Left lobe of liver (tissue), 2 donors: ENCODE data around the gene TSPAN31. TPM values are rescaled to one million over a fixed set of nuclear protein-coding genes. Genes with fewer than 3 reads are reported as not detected.
"Not testable (repeated sequence)": the region's sequence is repeated elsewhere in the genome, so short reads cannot be mapped to it uniquely, and the experiment has no call there.

Experiments
- ATAC-seq: fragments of 200-7000 bp; cut with Tn5 transposase; one replicate; pipeline ENCODE4 v1.9.1; 2020; ENCODE audit warnings: mild to moderate bottlenecking, moderate library complexity
- DNase-seq: peaks from one replicate; pipeline ENCODE4 v3.0.0-alpha.2; 2020; ENCODE audit warnings: low spot score
- total RNA-seq: library from RNA; stranded (reverse); gene quantifications from one replicate; pipeline ENCODE4 v1.2.1, GENCODE V29; 2021
- donor health status: DM: no; HTN: no; CAD: no; lungs with moderate emphysema.
- donor health status: DM: no; HTN: yes; CAD: no.

Gene TSPAN31
- total RNA-seq, 1 donor from 2014 or later = 18.2 TPM

DNA sequence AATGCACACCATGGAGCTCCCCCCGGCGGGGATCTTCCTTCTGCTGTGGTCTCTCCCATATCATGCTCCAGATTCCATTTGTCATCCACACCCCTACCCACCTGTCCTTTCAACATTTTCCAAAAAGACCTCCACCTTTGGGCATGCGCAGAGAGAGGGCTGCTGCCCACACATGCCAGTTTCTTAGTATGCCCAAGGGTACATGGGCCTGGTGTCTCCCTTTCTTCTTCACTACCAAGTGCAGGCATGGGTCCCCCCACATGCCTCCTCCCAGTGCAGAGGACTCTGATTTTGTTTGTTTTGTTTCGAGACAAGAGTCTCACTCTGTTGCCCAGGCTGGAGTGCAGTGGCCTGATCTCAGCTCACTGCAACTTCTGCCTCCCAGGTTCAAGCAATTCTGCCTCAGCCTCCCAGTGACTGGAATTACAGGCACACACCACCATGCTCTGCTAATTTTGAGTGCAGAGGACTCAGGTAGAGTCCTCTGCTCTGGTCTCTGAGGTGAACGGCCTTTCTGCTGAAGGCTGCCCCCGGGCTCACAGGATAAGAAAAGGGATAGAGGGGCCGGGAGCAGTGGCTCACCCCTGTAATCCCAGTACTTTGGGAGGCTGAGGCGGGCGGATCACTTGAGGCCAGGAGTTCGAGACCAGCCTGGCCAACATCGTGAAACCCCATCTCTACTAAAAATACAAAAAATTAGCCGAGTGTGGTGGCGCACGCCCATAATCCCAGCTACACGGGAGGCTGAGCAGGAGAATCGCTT is 22.8 kb upstream of the TSPAN31 start:
- ATAC-seq, DNase-seq: not testable (repeated sequence)

DNA sequence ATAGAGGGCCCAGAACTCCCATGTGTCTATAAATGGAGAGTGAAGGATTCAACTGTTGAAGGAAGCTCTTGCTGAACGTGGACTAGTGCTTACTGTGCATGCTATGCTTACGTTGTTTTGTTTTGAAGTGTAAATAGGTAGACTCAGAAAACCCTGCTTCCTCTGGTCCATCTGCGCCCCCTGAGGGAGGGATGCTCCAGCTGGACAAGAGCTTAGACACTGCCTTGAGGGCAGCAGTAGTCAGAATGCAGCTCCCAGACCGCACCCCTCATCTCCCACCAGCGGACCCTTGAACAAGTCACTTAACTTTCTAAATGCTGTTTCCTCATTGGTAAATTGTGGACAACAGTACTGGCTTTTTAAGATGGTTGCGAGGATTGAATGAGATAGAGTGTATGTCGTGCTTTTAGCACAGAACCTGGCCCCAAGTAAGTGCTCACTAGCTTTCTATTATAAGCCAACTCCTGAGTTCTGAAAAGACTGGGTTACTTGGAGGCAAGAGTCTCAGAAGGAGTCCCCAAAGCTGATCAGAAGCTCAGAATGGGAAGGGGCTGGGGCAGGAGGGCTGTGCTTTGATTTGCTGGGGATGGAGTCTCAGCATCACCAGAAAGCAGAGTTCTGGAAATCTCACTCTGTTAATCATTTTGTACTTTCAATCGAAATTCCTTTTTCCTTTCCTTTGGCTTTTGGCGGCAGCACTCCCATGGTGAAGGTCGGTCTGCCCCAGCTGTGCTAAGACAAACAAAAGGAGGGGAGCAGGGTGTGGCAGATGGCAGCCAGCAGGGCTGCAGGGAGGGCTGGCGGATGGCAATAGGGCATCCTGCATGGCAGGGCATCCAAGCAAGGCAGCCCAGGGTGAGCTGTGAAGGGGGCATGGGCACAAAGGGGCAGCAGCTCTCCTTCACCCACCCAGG is 21.9 kb upstream of the TSPAN31 start:
- no peak for DNase-seq
- ATAC-seq = no peak

DNA sequence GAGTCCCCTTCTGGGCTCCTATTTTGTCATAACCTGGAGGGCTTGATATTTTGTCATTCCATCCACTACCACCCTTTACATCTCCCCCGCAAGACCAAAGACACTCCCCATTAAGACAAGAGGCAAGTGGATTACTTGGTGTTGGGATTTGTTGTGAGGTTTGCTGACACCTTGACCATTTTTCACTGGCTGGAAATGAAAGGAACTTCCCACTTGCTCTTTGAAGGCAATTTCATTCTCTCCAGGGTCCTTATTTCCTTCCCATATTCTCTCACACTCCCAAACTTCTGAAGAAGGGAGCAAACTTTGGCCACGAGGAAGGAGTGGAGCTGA is 21.2 kb upstream of the TSPAN31 start:
- ATAC-seq = no peak

DNA sequence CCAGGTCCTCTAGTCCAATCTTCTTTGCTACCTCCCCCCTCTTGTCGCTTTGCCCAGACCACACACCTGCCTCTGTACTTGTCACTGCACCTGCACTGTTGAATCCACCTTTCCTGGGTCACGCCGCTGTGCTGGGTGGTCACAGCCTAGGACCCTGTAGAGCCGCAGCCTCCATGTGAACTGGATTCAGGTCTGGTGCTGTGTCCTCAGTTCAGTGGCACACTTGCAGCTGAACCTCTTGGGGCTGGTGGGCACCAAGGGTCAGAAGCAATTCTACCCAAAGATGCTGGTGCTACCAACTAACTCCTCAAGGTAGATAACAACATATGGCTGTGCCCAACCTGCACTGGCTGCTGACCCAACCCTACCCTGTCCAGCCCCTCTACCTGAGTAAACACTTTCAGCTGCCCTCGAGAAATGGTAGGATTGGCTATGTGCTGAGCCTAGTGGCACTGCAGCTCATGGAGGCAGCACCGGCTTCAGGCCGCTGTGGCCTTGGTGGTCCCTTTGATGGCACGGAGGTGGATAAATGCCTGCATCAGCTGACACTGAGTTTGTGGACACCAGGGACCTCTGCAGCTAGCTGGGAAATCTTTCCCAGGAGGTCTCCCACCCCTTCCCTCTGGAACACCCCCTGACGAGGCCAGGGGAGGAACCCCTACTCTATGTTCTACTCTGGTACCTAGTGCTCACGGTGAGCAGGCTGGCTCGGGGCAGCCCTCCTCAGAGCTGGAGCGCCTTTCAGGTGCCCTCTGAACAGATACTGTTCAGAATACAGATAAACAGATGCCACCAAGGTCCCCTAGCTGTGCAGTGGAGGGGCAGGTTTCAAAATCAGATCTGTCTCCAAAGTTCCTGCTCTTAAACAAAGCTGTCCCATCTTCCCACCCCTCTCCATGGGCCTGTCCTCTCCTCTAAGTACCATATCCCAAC is 20.6 kb upstream of the TSPAN31 start:
- no peak for ATAC-seq
- DNase-seq = no peak

More for the DNA sequence above, 21.2 kb upstream of the TSPAN31 start:
- no peak for DNase-seq

DNA sequence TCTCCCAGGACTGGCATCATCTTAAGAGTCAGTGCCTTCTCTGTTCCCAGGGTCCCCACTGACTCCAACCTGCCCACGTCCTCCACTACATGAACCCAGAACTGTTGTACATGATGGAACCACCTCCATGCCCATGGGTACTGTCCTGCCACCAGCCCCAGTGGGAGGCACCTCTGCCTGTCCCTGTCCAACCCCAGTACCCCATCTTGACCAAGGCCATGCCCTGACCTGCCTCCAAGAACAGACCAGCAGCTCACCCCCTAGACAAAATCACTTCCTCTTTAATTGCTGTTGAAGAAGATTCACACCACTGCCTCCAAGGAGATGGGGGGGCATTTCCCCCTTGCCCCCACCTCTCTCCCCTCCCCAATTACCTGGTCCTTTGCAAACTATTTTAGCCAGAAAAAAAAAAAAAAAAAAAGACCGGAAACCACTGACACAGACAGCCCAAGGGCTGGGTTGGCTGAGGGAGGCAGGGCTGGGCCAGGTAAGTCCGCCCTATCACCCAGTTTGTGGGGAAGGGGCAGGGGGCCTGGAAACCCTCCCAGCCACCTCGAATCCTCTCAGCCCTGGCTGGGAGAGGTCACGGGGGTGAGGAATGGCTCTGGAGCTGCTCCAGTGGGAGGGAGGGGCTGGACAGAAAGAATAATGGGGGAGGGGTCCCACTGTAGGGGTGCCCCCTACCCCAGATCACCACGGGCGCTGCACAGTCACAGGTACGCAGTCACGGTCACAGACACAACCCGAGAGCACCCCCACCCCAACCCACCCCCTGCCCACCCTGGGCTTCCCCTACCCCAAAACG is 19.7 kb upstream of the TSPAN31 start:
- DNase-seq = no peak
- ATAC-seq = no peak

DNA sequence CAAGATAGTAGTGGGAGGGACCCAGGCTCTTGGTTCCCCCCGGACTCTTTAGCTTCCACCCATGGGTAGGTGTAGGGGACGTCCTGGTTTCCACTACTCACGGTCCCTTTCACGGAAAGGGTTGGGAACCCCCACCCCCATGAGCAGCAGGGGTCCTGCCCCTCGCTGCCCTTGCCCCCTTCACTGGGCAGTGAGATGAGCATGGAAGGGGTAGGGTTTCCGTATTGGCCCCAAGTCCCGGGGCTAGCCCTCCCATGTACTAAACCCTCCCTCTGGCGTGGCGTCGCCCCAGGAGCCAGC is 19.0 kb upstream of the TSPAN31 start:
- ATAC-seq = no peak
- DNase-seq = no peak

DNA sequence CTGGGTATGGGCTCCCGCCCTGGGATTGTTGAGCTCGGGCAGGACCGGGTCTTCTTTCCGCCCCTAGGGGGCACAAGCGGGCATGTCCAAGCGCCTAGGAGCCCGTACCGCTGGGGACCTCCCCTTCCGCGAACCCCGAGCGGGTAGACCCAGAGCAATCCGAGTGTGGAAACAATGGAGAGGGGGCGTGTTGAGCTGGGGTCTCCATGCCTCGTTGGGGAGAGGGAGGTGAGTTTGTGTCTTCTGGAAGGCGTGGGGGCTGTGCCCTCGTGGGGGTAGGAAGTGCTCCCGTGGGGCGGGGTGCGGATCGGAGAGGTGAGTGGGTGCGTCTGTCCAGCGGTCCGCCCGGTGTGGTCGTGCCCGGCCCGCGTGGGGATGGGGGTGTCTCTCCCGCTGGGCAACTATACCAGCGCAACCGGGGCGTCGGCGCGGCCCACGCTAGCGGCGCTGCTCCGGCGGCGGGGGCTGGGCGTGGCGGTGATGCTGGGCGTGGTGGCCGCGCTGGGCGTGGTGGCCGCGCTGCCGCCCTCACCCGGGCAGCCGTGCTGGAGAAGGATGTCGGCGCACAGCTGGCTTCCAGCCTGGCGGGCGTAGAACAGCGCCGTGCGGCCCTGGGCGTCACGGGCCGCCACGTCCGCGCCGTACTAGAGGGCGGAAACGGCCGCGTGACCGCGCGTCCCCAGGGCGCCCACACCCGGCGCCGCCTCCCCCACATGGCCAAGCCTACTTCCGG is 18.5 kb upstream of the TSPAN31 start:
- peak; percentile 62 for ATAC-seq
- peak; percentile 60 for DNase-seq

DNA sequence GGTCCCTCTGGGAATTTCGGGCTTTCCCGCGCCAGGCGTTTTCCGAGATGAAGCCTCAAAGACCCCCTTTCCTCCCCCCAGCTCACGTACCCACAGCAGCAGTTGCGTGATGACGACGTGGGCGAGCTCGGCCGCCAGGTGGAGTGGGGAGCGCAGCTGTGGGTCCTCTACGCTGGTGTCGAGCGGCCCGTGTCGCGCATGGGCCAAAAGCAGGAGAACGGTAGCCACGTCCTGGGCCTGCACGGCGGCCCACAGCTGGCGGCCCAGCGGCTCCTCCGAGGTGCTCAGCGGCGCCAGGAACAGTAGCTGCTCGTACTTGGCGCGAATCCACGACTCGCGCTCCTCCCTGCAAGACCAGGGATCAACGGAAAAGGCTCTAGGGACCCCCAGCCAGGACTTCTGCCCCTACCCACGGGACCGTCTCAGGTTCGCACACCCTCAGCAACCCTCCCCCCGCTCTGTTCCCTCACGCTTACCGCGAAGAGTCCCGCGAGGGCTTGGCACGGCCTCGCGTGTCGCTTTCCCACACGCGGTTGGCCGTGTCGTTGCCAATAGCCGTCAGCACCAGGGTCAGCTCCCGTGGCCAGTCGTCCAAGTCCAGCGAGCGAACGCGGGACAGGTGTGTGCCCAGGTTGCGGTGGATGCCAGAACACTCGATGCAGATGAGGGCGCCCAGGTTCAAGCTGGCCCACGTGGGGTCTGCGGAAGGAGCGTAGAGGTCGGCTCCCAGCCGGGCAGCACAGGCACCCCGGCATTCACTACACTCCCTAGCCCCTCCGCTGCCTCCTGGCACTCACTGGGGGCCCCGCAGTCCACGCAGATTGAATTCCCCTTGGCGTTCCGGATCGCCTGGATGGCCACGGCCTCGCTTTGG is 17.7 kb upstream of the TSPAN31 start:
- peak; percentile 61 for ATAC-seq
- peak; percentile 49 for DNase-seq

DNA sequence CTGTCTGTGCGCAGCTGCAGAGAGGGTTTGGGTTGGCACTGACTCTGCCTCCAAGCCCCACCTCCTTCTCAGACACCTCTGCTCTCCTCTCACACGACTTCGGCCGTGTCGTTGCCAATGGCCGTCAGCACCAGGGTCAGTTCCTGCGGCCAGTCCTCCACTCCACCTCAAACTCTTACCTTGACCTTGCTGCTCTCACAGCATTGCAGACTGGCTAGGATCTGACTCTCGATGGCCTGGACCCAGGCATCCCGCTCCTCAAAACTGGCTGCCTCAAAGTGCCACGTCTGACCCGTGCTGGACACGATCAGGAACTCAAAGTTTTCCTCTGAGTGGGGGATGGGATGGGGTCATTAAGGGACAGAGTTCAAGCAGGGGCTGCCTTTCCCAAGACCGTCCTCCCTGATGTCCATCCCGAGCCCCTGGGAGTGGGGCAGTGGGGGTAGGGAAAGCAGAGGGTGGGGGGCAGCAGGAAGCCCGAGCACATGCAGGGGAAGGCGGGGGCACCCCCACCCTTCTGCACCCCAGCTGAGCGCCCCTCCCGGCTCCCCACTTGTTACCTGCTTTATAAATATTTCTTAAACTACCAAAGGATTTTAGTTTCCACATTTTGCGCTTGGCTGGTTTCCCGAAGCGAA is 17.0 kb upstream of the TSPAN31 start:
- ATAC-seq = no peak
- DNase-seq = peak; percentile 46

DNA sequence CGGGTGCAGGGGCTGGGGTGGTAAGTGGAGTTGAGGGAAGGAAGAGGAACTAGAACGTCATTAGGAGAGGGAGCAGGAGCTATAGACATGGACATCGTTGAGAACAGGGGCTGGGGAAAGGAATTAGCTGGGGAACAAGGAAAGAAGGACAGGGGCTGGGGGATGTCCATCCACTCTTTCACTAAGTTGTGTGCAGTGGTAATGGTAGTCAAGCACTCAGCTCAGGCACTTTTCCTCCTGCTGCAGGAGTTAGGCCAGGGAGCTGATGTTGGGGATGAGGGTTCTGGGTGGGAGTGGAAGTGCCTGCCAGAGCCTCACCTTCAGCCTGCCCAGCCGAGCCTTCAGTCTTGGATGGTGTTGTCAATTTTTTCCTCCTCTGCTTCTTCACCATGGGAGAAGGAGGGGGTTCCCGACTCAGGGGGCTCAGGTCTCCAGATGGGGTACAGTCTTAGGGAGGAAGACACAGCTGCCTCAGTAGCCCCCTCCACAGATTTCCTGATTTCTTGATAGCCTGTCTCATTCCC is 15.5 kb upstream of the TSPAN31 start:
- ATAC-seq (no peak), DNase-seq (no peak)

DNA sequence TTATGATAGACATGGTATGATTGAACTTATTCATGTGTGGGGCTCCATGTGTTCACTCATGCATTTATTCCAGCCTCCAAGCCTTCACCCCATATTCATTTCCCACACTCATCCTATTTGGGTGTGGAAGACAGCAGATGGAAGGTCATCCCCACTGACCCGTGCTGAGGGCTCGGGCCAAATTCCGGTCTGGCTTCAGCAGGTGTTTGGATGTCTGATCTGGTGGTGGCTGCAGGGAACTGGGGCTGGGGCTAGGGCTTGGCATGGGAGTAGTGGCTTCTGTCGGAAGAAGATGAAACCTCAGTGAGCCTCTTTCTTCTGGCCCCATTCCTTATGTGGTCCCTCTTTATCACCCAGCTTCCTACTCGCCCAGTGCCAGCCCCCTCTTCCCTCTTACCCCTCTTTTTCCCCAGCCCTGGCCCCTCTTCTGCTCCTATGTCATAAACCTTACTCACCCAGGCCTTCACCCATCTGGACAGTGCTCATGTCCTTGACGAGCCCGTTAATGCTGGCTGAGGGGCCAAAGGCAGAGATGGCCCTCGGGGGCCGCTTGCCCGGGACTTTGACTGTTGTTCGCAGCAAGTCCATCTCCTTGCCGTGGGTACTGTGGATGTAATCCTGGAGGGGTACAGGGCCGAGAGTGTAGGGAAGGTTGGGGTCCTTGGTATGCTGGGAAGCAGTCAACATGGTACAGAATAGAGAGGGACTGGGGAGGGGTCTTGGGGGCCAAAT is 14.3 kb upstream of the TSPAN31 start:
- DNase-seq = no peak
- no peak for ATAC-seq

DNA sequence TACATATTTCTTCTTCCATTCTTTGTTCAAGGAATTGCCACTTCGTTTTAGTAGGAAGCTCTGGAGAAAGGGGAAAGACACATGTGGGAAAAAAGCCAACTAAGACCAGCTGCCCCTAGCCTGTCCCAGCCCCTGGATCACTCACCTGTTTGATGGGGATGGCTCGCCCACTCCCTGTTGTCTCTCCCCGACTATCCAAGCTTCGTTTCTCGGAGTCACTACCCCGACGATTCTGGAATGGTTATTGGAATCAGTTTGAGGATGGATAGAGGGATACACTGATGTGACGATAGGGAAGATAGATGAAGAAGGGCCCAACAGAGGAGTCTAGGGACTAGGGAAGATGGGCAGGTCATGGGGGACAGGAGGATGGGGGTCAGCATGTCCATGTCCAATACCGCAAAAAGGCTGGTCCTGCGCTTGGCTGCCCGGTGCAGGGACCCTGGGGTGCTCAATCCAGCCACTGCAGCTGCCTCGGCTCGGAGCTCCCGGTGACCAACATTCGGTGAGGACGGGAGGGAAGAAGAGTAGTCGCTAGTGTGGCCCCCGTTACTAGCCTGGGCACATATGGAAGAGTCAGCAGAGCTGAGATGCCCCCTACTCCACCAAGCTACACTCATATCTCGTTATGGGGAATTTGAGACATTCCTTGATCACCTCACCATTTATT is 13.3 kb upstream of the TSPAN31 start:
- no peak for DNase-seq

DNA sequence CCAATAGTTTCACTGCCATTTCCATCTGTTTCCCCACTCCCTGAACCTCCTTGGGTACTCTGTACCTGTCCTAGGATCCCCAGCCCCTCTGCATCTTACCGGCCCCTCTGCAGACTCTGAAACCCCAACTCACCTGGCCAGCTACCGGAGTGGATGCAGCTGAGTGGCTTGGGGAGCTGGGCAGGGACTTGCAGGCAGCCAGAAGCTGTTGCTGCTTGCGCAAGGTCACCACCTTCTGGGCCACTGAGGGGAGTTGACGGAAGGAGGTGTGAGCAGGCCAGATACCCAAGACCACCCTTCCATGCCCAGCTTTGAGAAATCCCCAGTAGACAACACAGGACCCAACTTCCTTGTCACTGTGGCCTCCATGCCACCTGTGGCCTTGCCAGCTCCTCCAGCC is 12.6 kb upstream of the TSPAN31 start:
- DNase-seq = no peak
- ATAC-seq = no peak

More for the DNA sequence above, 13.3 kb upstream of the TSPAN31 start:
- ATAC-seq = no peak

DNA sequence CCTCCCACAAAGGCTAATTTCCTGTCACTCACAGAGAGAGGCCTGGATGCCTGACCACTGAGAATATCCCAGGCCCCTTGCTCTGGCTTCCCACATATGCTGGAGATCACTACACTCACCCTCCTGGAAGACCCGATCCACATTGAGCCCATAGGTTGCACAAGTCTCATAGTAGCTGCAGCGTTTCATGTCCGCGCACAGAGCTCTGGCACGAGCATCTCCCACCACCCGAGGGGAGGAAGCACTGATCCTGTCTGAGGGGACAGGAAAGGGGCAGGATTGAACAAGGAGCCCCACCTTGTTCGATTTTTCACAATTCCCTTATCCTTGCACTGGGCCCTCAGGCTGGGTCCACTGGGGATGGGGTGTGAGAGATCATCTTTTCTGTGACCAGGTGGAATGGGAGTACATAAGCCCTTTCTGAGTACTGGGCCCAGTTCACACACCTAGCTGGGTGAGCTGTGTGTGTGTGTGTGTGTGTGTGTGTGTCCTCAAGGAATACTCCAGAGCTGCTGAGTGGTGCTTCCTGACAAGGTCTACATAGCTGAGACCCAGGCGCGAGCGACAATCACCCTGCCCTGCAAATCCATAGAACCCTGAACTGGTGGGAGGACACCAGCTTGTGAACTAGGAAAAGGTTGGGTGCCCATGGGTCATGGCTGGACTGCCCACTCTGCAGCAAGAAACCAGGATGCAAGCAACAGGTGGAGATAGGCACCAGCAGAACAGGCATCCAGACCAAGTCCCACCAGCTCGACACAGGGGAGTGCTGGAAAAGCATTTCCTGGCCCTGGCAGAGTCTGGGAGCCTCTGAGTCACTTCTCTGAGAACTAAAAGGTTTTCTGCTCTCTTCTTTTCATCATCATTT is 11.9 kb upstream of the TSPAN31 start:
- ATAC-seq (no peak), DNase-seq (no peak)

DNA sequence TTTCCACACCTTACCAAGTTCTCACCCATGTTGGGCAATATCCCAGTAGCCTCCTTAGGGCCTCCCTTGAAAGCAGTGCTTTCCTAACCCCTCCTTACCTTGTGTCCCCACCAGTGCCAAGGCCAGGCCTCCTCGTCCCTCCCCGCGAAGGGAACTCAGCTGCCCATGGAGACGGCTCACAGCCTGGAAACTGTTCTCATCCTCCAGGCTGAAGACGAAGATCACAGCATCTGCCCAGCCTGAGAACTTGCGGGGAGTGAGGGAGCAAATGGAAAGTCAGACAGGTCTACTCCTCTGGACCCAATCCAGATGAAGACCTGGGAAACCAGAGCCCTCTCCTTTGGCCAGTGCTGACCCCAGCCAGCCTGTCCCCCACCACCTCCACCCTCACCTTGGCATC is 10.9 kb upstream of the TSPAN31 start:
- no peak for ATAC-seq
- DNase-seq = no peak

DNA sequence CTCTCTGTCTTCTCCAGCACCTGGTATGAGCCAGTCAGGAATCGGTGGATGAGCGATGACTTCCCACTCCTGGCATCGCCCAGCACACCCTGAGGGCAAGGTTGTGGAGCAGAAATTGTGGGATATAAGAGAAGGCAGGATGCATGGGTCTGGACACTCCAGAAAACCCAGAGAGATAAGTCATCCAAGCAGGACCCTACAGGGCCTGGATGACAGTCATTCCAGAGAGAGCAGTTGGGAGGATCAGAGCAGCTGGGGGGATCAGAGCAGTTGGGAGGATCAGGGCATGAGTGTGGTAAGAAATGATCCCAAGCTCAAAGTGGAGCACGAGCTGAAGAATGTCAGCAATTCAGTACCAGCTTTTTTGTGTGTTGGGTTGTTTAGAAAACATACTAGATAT is 10.2 kb upstream of the TSPAN31 start:
- no peak for ATAC-seq
- no peak for DNase-seq
